ENCODE results near the gene SIRT1.

SIRT1 gene

GRCh38 chr10:67853512-67853911 lies 30.9 kb upstream of the SIRT1 start:
- no peak for TF ChIP-seq TAF1 (IDR thresholded peaks at IDR 0.05; ENCODE audit: borderline replicate concordance, insufficient read depth, low read length)
- no peak for TF ChIP-seq POLR2AphosphoS5 (IDR thresholded peaks at IDR 0.05; ENCODE audit: low read depth, low read length)
- TF ChIP-seq SIN3A (IDR thresholded peaks at IDR 0.05; ENCODE audit: borderline replicate concordance, insufficient read depth, low read length): no peak
- TF ChIP-seq REST (IDR thresholded peaks at IDR 0.05; ENCODE audit: insufficient read depth in 1 of 2, low read depth in 2 of 2, low read length in 2 of 2): no peak
- no peak for TF ChIP-seq FOXP2 (optimal IDR thresholded peaks at IDR 0.05; ENCODE audit: borderline replicate concordance, extremely low read depth, extremely low read length, insufficient read depth)

GRCh38 chr10:67858971-67859370 lies 25.5 kb upstream of the SIRT1 start:
- TF ChIP-seq SIN3A (IDR thresholded peaks at IDR 0.05; ENCODE audit: borderline replicate concordance, insufficient read depth, low read length) (no peak), FOXP2 (optimal IDR thresholded peaks at IDR 0.05; ENCODE audit: borderline replicate concordance, extremely low read depth, extremely low read length, insufficient read depth) (no peak), REST (IDR thresholded peaks at IDR 0.05; ENCODE audit: insufficient read depth in 1 of 2, low read depth in 2 of 2, low read length in 2 of 2) (no peak), TAF1 (IDR thresholded peaks at IDR 0.05; ENCODE audit: borderline replicate concordance, insufficient read depth, low read length) (no peak)

- TF ChIP-seq REST (IDR thresholded peaks at IDR 0.05; ENCODE audit: insufficient read depth in 1 of 2, low read depth in 2 of 2, low read length in 2 of 2) (no peak), TAF1 (IDR thresholded peaks at IDR 0.05; ENCODE audit: borderline replicate concordance, insufficient read depth, low read length) (no peak)
These were observed 22.6 kb upstream of the SIRT1 start for GRCh38 chr10:67861750-67862432.

GRCh38 chr10:67863094-67863493 lies 21.4 kb upstream of the SIRT1 start:
- no peak for TF ChIP-seq SIN3A (IDR thresholded peaks at IDR 0.05; ENCODE audit: borderline replicate concordance, insufficient read depth, low read length)
- TF ChIP-seq FOXP2 (optimal IDR thresholded peaks at IDR 0.05; ENCODE audit: borderline replicate concordance, extremely low read depth, extremely low read length, insufficient read depth): no peak
- TF ChIP-seq POLR2AphosphoS5 (IDR thresholded peaks at IDR 0.05; ENCODE audit: low read depth, low read length): no peak
- no peak for TF ChIP-seq TAF1 (IDR thresholded peaks at IDR 0.05; ENCODE audit: borderline replicate concordance, insufficient read depth, low read length)
- no peak for TF ChIP-seq REST (IDR thresholded peaks at IDR 0.05; ENCODE audit: insufficient read depth in 1 of 2, low read depth in 2 of 2, low read length in 2 of 2)

Measured in PFSK-1 (cell line).